ENCODE measurements around the gene SH3PXD2A. TPM values are rescaled to one million over a fixed set of nuclear protein-coding genes. Genes with fewer than 3 reads are reported as not detected.

The SH3PXD2A gene
- total RNA-seq, 2 experiments from 2014 or later = 6.9 to 7.0 TPM

DNA sequence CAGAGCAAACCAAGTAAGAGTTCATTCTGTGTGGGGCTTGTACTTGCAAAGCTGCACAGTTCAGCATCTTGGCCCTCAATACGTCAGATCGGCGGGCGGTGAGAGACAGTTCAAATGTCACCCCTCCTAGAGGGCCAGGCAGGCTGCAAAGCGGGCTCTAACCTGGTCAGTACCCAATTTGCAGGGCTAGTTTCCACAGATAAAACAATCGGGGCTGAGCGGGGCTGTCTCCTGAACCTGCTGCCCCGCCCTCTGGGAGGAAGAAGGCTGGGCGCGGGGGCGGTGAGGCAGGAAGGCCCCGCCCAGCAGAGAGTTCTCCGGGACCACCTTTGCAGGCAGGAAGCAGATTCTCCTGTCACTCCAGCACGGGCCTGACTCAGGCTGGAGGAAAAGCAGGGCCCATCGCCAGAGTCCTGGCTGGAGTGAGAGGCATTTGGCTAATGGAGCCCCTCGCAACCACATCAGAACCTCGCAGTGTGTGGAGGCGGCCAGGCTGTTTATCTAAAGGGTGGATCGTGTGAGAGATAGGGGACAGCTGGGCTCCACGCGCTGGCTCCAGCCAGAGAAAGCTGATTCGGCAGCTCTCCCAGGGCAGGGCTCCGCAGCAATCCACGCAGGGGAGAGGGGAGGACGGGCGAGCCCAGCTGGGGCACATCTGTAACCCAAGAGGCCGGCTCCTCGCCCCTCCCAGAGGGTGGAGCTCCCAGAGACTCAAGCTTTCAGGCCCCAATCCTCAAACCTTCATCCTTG, 83.1 kb downstream of the SH3PXD2A start:
- H3K27ac Mint-ChIP-seq = peak overlapping the region; percentile 86
- H3K9me3 Mint-ChIP-seq = no peaks in the 10 kb centered on the region
- H3K36me3 ChIP-seq (ENCODE audit: insufficient read depth, low read length) = no peaks in the 10 kb centered on the region
- intact Hi-C loops (cut with DNase I, micrococcal nuclease) = no loop called here
- peaks cover 43% of the 10 kb centered on the region for H3K4me1 Mint-ChIP-seq (ENCODE audit: low read depth)
- no peaks in the 10 kb centered on the region for H3K27me3 ChIP-seq (ENCODE audit: control insufficient read depth in 1 of 2, insufficient read depth in 2 of 2, low read length in 2 of 2)
- H3K9me3 ChIP-seq (ENCODE audit: control insufficient read depth in 1 of 2, insufficient read depth in 1 of 2, low read length in 2 of 2) = no peaks in the 10 kb centered on the region
- DNase-seq (peak in 13 of 14 experiments; percentile 28 to 80 (median 54)), ATAC-seq (ENCODE audit: poor library complexity) (peak; percentile 83)
- peak overlapping the region; percentile 92 for H3K4me3 Mint-ChIP-seq
- TF ChIP-seq, protein P1, sequence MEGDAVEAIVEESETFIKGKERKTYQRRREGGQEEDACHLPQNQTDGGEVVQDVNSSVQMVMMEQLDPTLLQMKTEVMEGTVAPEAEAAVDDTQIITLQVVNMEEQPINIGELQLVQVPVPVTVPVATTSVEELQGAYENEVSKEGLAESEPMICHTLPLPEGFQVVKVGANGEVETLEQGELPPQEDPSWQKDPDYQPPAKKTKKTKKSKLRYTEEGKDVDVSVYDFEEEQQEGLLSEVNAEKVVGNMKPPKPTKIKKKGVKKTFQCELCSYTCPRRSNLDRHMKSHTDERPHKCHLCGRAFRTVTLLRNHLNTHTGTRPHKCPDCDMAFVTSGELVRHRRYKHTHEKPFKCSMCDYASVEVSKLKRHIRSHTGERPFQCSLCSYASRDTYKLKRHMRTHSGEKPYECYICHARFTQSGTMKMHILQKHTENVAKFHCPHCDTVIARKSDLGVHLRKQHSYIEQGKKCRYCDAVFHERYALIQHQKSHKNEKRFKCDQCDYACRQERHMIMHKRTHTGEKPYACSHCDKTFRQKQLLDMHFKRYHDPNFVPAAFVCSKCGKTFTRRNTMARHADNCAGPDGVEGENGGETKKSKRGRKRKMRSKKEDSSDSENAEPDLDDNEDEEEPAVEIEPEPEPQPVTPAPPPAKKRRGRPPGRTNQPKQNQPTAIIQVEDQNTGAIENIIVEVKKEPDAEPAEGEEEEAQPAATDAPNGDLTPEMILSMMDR (IDR thresholded peaks at IDR 0.05) = no peak
- no peaks in the 10 kb centered on the region for H3K36me3 Mint-ChIP-seq (ENCODE audit: low read depth)
- H3K4me1 ChIP-seq (ENCODE audit: insufficient read depth, low read length) = peaks cover 41% of the 10 kb centered on the region
- H3K27me3 Mint-ChIP-seq = no peaks in the 10 kb centered on the region
- POLR2A ChIA-PET = interaction anchor here (0.9 to 2.4 kb wide), 6 partner anchors 8 to 24 kb away, joined by 3 to 14 read pairs (median 6); no protein-coding TSS in a partner anchor
- CTCF ChIA-PET = no interaction called here
- peak overlapping the region; percentile 37 to 83 for H3K27ac ChIP-seq (ENCODE audit: low read depth in 1 of 2, low read length in 2 of 2)
- H3K4me3 ChIP-seq (ENCODE audit: low read length) = peak overlapping the region; percentile 79

DNA sequence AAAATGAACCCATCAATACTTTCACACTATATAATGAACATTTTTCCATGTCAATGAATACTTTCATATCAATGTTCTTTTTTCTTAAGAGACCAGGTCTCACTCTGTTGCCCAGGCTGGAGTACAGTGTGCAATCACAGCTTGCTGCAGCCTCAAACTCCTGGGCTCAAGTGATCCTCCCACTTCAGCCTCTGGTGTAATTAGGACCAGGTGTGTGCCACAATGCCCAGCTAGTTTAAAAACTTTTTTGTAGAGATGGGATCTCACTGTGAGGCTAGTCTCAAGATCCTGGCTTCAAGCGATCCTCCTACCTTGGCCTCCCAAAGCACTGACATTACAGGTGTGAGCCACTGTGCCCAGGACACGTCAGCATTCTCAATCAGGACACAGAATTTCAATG, 85.2 kb downstream of the SH3PXD2A start:
- ATAC-seq (ENCODE audit: poor library complexity) = no peak
- ChIA-PET POLR2A (no interaction called here), CTCF (no interaction called here)
- H3K27me3 Mint-ChIP-seq = no peaks in the 10 kb centered on the region
- H3K27ac Mint-ChIP-seq = no peak overlapping the region
- Histone ChIP-seq H3K4me1 (ENCODE audit: insufficient read depth, low read length) (peaks cover 62% of the 10 kb centered on the region), H3K27me3 (ENCODE audit: control insufficient read depth in 1 of 2, insufficient read depth in 2 of 2, low read length in 2 of 2) (no peaks in the 10 kb centered on the region), H3K4me3 (ENCODE audit: low read length) (no peak overlapping the region), H3K9me3 (ENCODE audit: control insufficient read depth in 1 of 2, insufficient read depth in 1 of 2, low read length in 2 of 2) (no peaks in the 10 kb centered on the region), H3K27ac (ENCODE audit: low read depth in 1 of 2, low read length in 2 of 2) (no peak overlapping the region), H3K36me3 (ENCODE audit: insufficient read depth, low read length) (no peaks in the 10 kb centered on the region)
- TF ChIP-seq, protein P1 (IDR thresholded peaks at IDR 0.05) = no peak
- no peaks in the 10 kb centered on the region for H3K9me3 Mint-ChIP-seq
- DNase-seq = no peak
- no peak overlapping the region for H3K4me3 Mint-ChIP-seq
- intact Hi-C loops (cut with DNase I, micrococcal nuclease) = loop anchor here in 1 of 2 experiments (1.0 kb wide), 1 partner anchor 12 kb away; no protein-coding TSS in a partner anchor
- no peaks in the 10 kb centered on the region for H3K36me3 Mint-ChIP-seq (ENCODE audit: low read depth)
- H3K4me1 Mint-ChIP-seq (ENCODE audit: low read depth) = peaks cover 63% of the 10 kb centered on the region

DNA sequence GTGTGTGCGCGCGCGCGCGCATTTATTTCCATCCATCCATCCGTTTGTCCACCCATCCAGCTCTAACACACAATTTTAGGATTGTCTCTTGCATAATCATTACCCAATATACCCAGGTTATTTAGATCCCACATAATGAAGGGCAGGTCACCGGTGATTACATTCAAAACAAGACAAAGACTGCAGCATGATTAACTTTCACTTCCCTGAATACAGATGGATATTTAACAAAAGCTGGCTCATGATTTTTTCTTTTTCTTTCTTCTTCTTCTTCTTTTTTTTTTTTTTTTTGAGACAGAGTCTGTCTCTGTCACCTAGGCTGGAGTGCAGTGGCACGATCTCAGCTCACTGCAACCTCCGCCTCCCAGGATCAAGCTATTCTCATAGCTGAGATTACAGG, 86.2 kb downstream of the SH3PXD2A start:
- H3K9me3 ChIP-seq (ENCODE audit: control insufficient read depth in 1 of 2, insufficient read depth in 1 of 2, low read length in 2 of 2) = no peaks in the 10 kb centered on the region
- Mint-ChIP-seq H3K36me3 (ENCODE audit: low read depth) (no peaks in the 10 kb centered on the region), H3K27ac (no peak overlapping the region), H3K9me3 (no peaks in the 10 kb centered on the region), H3K4me3 (no peak overlapping the region), H3K27me3 (no peaks in the 10 kb centered on the region), H3K4me1 (ENCODE audit: low read depth) (peaks cover 72% of the 10 kb centered on the region)
- POLR2A ChIA-PET = no interaction called here
- CTCF ChIA-PET = no interaction called here
- ATAC-seq (ENCODE audit: poor library complexity) = no peak
- TF ChIP-seq, protein P1 (IDR thresholded peaks at IDR 0.05) = no peak
- no peak for DNase-seq
- H3K4me1 ChIP-seq (ENCODE audit: insufficient read depth, low read length) = peaks cover 72% of the 10 kb centered on the region
- H3K36me3 ChIP-seq (ENCODE audit: insufficient read depth, low read length) = no peaks in the 10 kb centered on the region
- H3K4me3 ChIP-seq (ENCODE audit: low read length) = no peak overlapping the region
- no peak overlapping the region for H3K27ac ChIP-seq (ENCODE audit: low read depth in 1 of 2, low read length in 2 of 2)
- intact Hi-C loops (cut with DNase I, micrococcal nuclease) = no loop called here
- no peaks in the 10 kb centered on the region for H3K27me3 ChIP-seq (ENCODE audit: control insufficient read depth in 1 of 2, insufficient read depth in 2 of 2, low read length in 2 of 2)
